Measurements from ENCODE around the gene SRGAP2. TPM values are rescaled to one million over a fixed set of nuclear protein-coding genes. Genes with fewer than 3 reads are reported as not detected.
A peak's percentile ranks its signal among the peaks of the same experiment; 100 is the strongest.
"Not testable (repeated sequence)": the region's sequence is repeated elsewhere in the genome, so short reads cannot be mapped to it uniquely, and the experiment has no call there.

SRGAP2 gene
- total RNA-seq, 1 donor from 2014 or later, result 102 TPM

DNA sequence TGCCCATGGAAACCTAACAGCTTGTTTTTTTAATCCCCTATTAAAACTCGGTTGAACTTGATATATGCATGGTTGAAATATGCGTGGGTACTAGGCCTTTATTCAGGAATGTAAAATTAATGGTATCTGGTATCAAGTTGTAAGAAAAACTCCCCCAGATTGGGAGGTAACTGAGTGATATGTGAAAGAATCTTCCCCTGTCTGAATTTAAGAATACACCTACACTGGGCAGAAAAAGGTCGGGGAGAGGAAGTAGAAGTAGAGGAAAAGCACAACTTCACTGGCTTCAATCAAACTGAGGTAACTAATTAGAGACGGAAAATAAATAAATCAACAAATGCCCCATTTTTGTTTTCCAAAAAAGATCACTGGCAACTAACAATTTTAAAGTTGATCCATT lies 16.5 kb upstream of the SRGAP2 start:
- DNase-seq; H3K4me3 Mint-ChIP-seq; H3K27ac Mint-ChIP-seq; intact Hi-C loops (cut with micrococcal nuclease); H3K9me3 Mint-ChIP-seq; H3K4me1 Mint-ChIP-seq; H3K27me3 Mint-ChIP-seq; H3K36me3 Mint-ChIP-seq (ENCODE audit: low read depth): not testable (repeated sequence)

DNA sequence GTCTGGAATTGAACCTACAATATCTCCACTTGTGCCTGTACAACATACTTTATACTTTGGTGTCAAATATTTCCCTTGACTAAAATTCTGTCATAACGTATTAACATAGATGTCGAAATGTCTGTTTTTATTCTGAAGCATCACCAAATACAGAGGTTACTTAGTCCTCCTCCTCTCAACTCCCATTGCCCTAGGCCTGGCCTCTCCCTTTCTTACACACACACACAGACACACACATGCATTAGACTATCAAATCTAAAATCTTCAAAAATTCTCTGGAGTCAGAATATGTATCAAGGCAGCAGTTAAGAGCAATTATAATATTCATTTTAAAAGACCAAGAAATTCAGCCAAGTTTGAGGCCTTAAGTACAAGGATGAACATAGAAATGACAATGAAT lies 8.2 kb upstream of the SRGAP2 start:
- H3K36me3 Mint-ChIP-seq (ENCODE audit: low read depth); intact Hi-C loops (cut with micrococcal nuclease); DNase-seq; H3K4me1 Mint-ChIP-seq; H3K27ac Mint-ChIP-seq; H3K9me3 Mint-ChIP-seq; H3K4me3 Mint-ChIP-seq; H3K27me3 Mint-ChIP-seq: not testable (repeated sequence)

DNA sequence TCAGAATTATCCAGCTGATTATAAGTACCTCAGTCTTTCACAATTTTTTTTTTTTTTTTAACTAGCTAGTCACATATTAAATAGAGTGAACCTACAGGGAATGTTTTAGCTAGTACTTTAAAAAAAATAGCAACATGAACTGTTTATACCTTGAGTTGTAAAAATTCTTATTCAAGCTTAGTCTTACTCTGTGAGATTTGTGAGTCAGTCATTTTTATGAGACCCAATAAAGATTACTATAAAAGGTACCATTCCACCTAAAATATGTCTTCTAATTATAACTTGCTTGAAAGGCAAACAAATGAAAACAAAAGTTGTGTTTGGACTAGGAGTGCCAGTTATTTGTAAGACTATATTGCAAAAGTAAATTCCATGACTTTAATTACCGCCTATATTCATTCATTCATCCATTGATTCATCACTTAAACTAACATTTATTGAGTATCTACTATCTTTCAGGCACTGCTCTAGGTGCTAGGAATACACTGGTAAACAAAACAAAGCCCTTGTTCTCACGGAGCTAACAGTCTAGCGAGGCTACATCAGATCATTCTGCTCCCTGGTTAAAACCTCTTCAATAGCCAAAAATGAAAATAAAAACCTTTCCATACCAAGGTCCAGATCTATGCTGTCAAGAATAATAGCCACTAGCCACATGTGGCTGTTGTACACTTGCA lies 6.5 kb upstream of the SRGAP2 start:
- peak; percentile 28 for DNase-seq
- H3K36me3 Mint-ChIP-seq (ENCODE audit: low read depth); H3K27ac Mint-ChIP-seq; H3K4me1 Mint-ChIP-seq; H3K4me3 Mint-ChIP-seq; H3K9me3 Mint-ChIP-seq; H3K27me3 Mint-ChIP-seq; intact Hi-C loops (cut with micrococcal nuclease): not testable (repeated sequence)

DNA sequence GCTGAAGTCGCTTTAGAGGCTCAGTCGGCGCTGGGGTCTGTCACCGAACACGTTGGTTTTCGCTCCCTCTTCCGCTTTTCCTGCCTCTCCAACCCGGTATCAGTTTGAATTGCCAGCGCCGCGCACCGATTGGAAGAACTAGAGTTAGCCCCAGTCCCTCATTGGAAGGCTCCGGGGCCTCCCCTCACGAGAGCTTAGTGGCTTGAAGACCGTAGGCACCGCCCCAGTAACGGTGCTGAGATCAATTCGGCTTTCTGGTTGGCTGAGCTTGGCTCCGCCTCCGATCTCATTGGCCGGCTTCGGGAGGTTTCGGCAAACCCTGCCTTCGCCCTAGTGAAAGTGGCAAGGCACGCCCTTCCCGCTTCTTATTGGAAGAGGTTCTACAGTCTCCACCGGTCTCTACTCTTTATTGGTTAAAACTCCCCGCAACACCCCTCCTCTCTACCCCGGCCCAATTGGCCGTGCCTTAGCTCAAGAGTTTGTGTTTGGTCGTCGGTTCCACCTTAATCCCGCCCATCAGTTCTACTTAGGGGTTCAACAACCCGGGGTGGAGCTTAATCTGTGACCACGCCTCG lies 465 bp upstream of the SRGAP2 start, which contains the start of gene FAM72A:
Gene FAM72A (minus strand): TSS at position 51 of the 575 bp plus-strand sequence. CDS start 814 bp downstream, outside the sequence.
- H3K27me3 Mint-ChIP-seq; H3K4me1 Mint-ChIP-seq; H3K36me3 Mint-ChIP-seq (ENCODE audit: low read depth); H3K9me3 Mint-ChIP-seq; intact Hi-C loops (cut with micrococcal nuclease): not testable (repeated sequence)
- DNase-seq, result peak; percentile 99
- peak within 1 kb of the TSS; percentile 82 for H3K27ac Mint-ChIP-seq
- H3K4me3 Mint-ChIP-seq, result peak within 1 kb of the TSS; percentile 83

DNA sequence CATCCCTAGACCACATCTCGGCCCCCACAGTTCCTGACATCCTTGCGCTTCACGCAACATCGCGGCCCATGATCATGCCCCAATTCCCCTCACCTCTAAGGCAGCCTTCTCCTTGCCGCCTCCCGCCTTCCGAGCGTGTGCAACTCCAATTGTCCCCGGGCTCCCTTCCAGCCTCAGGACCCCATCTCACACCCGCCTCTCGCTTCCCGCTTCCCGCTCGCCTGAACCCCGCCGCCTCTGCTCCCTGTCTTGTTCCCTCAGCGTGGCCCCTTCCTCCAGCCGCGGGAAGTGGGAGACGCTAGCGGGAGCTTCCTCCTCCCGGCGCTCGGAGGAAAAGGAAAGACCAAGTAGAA lies 794 bp downstream of the SRGAP2 start:
- H3K27ac Mint-ChIP-seq; H3K4me1 Mint-ChIP-seq; intact Hi-C loops (cut with micrococcal nuclease); H3K27me3 Mint-ChIP-seq; H3K9me3 Mint-ChIP-seq; H3K36me3 Mint-ChIP-seq (ENCODE audit: low read depth): not testable (repeated sequence)
- peak overlapping the region; percentile 74 for H3K4me3 Mint-ChIP-seq
- DNase-seq, result peak; percentile 61

DNA sequence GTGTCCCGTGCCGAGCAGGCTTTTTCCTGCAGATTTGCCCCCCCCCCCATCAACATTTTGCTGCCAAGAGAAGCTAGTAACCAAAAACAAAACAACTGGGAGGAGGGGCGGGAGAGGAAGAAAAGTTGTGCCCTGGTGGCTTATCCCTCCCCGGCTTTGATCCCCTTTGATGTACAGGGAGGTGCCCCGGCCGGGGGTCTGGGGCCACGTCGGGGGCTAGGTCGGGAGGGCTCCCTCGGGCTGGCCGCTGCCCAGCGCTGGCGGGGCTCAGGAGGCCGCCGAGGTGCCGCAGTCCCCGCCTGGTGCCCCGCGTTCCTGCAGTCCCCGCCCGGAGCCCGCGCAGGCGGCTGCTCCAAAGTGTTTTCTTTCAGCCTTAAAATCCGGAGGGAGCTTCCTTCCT lies 1.5 kb downstream of the SRGAP2 start:
- H3K9me3 Mint-ChIP-seq; H3K27me3 Mint-ChIP-seq; H3K4me1 Mint-ChIP-seq; intact Hi-C loops (cut with micrococcal nuclease); H3K36me3 Mint-ChIP-seq (ENCODE audit: low read depth): not testable (repeated sequence)
- DNase-seq, result peak; percentile 69
- Mint-ChIP-seq H3K4me3 (peak overlapping the region; percentile 91), H3K27ac (peak overlapping the region; percentile 89)

DNA sequence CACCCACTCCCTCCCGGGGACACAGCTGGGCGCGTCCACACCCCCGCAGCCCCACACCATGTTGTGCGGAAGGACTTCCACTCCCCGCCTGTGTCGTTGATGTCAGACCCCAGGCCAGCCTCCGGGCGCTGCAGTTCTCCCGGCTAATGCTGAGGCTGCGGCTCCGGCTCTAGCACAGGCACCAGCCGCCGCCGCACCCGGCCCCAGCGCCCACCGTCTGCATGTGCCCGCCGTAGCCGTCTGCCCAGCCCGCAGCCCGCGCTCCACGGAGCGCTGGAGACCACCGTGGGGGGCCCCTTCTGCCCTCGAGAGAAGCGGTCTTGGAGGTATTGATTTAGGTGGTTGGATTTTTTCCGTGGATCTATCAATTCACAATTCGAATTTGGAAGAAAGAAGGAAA lies 2.2 kb downstream of the SRGAP2 start:
- intact Hi-C loops (cut with micrococcal nuclease); H3K27ac Mint-ChIP-seq; H3K27me3 Mint-ChIP-seq; H3K4me1 Mint-ChIP-seq; H3K4me3 Mint-ChIP-seq; H3K9me3 Mint-ChIP-seq; H3K36me3 Mint-ChIP-seq (ENCODE audit: low read depth): not testable (repeated sequence)
- DNase-seq, result peak; percentile 58

DNA sequence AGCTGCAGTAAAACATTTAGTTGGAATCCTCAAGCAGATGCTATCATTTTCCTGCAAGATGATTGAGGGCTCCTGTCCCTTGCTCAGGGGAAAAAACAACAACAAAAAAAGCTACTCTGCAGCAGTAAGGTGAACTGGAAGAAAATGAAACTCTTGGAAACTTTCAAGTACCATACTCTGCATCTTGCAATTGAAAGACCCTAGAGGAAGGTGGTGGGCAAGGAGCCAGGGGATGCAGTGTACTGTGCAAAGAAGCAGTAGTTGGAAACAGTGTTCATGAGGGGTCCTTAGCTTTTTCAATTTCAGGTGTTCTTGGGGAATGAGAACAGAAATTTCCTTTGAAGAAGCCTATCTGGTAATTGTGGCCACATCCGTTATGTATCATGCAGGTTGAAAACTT lies 7.5 kb downstream of the SRGAP2 start:
- H3K4me3 Mint-ChIP-seq; H3K27me3 Mint-ChIP-seq; H3K27ac Mint-ChIP-seq; H3K36me3 Mint-ChIP-seq (ENCODE audit: low read depth); intact Hi-C loops (cut with micrococcal nuclease); H3K4me1 Mint-ChIP-seq; DNase-seq; H3K9me3 Mint-ChIP-seq: not testable (repeated sequence)

DNA sequence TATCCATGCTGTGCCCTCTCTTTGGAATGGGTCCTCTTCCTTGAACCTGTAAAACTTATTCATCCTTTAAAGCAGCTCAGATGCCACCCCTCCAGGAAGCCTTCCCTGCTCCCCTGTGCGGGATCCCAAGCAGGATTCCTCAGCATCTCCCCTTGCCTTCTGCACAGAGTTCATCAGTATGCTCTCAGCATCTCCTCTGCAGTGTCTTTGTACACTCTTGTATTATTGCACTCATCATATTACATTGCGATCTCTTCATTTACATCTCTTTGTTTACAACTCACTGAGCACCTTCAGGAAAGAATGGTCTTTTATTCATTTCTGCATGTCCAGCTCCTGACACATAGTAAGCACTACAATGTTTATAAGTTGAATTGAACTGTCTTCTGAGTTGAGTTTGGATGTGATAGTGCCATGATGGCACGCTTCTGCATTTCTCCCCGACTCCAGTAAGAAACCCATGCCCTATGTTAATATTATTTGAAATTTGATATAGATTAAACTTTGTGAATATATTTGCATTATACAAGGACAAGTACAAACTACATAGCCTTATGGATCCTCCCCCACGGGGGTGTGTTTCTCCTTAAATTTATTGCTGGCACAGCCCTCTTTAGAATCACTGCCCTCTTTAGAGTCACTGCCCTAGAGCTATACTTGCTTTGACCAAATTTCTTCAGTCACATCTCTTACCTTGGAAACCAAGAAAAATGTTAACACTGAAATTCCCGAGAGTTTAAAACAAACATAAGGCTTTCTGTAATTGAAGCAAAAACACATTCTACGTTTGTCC lies 12.5 kb downstream of the SRGAP2 start:
- H3K9me3 Mint-ChIP-seq; H3K4me1 Mint-ChIP-seq; H3K27ac Mint-ChIP-seq; intact Hi-C loops (cut with micrococcal nuclease); DNase-seq; H3K4me3 Mint-ChIP-seq; H3K27me3 Mint-ChIP-seq; H3K36me3 Mint-ChIP-seq (ENCODE audit: low read depth): not testable (repeated sequence)

DNA sequence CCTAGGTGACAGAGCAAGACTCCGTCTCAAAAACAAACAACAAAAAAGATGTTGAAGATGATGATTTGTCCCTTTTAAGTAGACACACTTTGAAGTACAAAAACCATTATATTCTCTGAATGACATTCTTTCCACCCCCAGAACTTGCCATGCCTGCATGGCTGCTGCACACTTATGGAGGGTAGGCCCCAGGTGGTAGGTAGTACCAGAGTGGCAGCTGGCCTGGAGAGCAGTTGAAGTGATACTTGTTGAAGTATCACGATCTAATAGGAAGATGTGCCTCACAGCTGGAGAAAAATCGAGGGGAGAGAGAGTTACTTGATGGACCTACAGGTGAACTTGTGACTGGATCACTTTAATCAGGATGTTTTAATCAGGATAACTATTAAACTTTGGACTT lies 14.9 kb downstream of the SRGAP2 start:
- H3K4me1 Mint-ChIP-seq; H3K36me3 Mint-ChIP-seq (ENCODE audit: low read depth); H3K9me3 Mint-ChIP-seq; H3K27ac Mint-ChIP-seq; intact Hi-C loops (cut with micrococcal nuclease); H3K27me3 Mint-ChIP-seq; DNase-seq; H3K4me3 Mint-ChIP-seq: not testable (repeated sequence)

DNA sequence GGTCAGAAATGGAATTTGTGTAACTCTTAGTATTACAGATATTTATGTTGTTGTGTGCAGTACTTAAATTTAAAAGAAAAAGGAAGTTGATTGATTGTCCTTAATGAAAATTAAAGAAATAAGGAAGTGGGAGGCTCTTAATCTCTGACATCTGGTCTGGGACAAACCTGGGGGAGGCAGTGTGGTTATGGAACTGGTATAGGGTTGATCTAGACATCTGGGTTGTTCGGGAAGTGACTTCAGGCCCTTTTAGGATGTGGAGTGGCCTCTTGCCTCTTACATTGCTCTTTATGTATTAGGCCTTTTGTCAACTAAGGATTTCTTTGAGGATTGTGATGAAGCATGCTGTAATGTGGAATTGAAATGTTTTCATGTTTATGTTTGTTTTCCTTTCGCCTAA lies 15.4 kb downstream of the SRGAP2 start:
- intact Hi-C loops (cut with micrococcal nuclease); H3K27me3 Mint-ChIP-seq; H3K9me3 Mint-ChIP-seq; DNase-seq; H3K4me1 Mint-ChIP-seq; H3K4me3 Mint-ChIP-seq; H3K36me3 Mint-ChIP-seq (ENCODE audit: low read depth); H3K27ac Mint-ChIP-seq: not testable (repeated sequence)

DNA sequence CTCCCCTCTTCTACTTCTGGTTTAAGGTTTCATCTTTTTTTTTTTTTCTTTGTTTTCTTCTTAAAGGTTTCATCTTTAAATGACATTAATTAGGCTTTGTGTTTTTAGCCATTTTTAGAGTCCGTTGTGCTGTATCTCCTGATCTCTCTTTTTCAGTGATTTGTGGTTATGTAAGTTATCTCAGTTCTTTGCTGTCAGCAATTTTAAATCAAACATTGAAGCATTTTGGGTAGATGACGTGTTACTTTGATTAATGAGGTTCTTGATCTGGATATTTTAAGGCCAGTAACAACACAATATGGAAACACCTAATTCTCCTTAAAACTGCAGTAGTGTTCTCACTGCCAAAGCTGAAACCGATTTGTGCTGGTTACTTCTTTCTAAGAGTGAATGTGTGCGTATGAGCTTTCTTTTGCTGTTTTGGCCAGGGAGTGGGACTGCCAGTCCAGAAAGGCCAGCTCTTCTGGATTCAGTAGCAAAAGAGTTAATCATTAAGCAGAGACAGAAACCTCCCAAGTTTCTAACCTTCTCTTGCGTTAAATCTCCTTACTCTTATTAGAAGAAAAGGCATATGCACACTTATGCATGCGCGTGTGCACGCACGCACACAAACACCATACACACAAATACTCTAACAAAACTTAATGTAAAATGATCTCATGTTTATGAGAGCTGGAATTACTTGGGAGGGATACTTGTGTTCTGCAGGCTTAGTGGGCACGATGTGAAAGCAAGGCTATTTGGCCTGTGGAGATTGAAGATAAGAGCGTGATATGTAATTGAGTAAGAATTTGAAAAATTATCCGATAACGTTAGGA lies 16.4 kb downstream of the SRGAP2 start:
- H3K27me3 Mint-ChIP-seq; DNase-seq; H3K9me3 Mint-ChIP-seq; intact Hi-C loops (cut with micrococcal nuclease); H3K27ac Mint-ChIP-seq; H3K4me1 Mint-ChIP-seq; H3K36me3 Mint-ChIP-seq (ENCODE audit: low read depth); H3K4me3 Mint-ChIP-seq: not testable (repeated sequence)

DNA sequence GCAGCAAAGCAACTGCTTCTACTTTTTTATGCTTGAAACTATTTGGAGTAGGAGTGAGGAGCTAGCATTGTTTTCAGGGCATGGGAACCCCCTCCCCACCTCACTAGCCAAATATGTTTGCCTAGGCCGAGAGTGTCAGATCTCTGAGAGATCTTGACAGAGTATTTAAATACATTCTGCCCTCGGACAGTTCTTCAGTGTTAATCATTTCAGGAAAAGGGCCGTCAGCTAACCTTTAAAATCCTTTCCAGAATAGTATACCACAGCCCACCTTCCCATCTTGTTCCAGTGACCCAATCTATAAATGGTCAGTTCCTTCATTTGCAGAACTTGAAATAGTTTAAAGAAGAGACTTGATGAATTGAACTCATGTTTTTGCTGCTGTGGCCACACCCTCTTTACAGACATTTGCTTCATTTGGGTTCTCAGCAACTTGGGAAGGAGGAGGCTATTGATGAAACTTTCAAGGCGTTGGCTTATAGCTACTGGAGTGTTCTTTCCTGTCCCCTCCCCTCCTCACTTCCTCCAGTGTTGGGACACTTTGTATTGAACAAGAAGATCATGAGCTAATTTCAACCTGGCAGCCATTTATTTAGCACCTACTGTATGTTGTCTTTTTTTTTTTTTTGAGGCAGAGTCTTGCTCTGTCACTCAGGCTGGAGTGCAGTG lies 17.1 kb downstream of the SRGAP2 start:
- H3K9me3 Mint-ChIP-seq; H3K4me3 Mint-ChIP-seq; H3K27ac Mint-ChIP-seq; H3K4me1 Mint-ChIP-seq; intact Hi-C loops (cut with micrococcal nuclease); DNase-seq; H3K27me3 Mint-ChIP-seq; H3K36me3 Mint-ChIP-seq (ENCODE audit: low read depth): not testable (repeated sequence)

Data from activated CD4-positive, alpha-beta T cell treated with anti-CD3 and anti-CD28 coated beads, Interleukin-2, amount 10 ng/mL, durations not matched to agents 24 days and 14 days (primary cell).